ENCODE results near the gene SOX8.

The SOX8 gene

DNA sequence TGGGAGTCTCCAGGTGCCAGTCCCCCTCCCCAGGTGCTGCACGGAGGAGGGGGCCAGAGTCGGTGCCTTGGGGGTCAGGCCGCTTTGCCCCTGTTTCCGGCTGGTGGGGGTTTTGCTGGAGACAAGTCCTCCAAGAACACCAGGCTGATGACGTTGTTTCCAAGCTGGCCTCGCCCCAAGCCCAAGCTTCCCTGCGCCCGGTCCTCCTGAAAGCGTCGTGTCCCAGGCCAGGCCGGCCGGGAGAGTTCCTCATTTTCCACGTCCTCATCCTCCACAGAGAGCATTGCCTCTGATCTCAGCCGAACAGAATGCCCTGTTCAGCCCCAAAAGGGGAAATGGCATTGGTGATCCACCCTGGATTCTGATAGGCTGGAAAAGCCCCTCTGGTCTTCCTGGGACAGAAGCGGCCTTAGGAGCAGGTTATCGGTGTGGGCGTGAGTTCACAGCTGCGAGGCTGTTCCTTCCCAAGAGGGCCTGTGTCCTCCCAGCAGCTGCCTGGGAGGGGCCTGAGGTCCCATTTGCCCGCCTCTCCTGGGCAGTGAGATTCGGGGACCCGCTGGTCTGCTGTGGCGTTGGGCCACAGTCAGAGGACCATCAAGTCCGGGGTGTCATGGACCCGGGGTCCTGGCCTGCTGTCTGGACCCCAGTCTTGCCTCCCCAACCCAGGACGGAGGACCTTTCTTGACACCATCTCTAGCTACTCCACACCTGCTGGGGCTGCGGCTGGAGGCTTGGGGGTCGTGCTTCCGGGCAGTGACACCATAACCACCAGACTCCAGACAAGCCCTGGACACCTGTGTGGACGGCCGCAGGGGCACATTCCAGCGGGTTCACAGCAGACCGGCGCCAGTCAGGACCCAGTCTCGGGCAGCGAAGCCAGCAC is 7.1 kb downstream of the SOX8 start:
- no peak for DNase-seq (ENCODE audit: low read depth)

DNA sequence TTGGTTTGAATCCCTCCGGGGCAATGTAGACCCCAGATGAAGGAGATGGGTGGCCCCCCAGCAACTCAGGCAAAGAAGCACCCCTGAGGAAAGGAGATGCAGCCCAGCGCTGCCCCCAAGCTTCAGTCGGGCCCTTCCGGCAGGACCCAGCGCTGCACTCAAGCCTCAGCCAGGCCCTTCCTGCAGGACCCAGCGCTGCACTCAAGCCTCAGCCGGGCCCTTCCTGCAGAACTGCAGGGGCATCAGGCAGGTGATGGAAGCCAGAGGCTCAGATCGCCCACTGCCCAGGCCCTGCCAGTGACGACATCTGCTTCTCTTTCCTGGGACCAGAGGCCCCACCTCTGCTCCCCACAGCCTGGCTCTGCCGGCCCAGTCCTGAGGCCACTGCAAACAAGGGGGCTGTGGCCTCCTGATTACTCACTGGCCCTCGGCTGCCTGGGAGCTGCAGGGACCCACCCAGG is 7.8 kb downstream of the SOX8 start:
- DNase-seq (ENCODE audit: low read depth) = no peak

DNA sequence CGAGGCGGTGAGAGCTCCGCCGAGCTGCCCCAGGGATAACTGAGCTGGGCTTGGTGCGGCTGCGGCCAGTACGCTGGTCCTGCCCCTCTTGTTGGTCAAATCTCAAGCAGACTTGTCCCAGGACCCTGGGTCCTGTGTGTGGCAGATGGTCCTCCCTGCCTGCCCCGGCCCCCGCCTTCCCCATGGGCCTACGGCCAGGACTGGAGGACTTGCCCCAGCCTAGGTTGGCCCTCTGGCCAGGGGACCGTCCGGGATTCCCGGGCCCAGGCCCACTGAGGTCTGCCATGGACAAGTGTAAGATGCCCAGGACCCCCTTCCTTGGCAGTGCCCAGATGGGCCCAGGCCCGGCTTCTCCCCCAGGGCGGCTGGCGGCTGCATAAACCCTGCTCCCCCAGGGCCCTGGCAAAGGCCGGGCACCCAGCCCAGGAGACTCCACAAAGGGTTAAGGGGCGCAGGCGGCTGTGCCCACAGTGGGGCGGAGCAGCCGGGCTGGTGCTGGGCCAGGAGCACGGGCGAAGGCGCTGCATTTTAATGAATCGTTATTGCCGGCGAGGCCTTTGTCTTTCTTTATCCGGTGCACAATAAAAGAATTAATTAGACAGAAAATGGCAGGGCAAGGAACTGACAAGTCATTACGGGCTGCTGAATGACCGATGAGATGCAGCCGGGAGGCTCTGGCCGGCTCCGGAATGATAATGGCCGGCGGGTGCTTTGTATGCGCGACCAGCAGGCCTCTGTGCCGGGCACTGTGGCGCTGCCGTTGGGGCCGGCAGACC is 9.1 kb downstream of the SOX8 start:
- no peak for DNase-seq (ENCODE audit: low read depth)

DNA sequence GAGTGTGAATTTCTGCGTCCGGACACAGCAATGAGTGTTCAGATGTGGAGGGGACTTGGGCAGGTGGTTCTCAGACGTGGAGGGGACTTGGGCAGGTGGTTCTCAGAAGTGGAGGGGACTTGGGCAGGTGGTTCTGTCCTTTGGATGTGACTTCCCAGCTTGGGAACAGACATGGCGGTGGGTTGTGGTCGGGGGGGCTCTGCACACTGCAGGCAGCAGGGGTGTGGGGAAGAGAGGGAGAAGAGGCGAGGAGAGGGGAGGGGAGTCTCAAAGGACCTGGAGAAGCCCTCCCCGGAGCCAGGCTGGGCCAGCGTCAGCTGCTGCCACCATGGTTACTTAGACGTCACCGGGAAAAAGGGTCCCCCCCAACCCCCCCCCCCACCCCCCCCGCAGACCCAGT is 9.8 kb downstream of the SOX8 start:
- no peak for DNase-seq (ENCODE audit: low read depth)

DNA sequence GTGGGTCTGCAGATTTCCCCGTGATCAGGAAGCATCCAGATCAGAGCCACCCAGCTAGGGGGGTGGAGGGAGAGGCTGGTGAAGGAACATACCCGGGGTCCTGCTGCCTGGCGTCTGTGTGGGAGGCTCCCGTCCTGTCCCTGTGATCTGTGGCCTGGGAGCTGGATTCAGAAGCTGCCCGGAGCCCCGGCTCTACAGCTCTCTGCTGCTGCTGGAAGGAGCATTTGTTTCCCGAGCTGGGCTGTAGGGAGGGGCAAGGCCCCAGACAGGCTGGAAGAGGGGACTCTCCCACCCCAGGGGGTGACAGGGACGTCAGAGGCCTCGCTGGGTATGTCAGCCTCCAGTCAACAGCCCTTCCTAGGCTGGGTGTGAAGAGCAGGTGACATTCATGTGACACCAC is 10.2 kb downstream of the SOX8 start:
- no peak for DNase-seq (ENCODE audit: low read depth)

DNA sequence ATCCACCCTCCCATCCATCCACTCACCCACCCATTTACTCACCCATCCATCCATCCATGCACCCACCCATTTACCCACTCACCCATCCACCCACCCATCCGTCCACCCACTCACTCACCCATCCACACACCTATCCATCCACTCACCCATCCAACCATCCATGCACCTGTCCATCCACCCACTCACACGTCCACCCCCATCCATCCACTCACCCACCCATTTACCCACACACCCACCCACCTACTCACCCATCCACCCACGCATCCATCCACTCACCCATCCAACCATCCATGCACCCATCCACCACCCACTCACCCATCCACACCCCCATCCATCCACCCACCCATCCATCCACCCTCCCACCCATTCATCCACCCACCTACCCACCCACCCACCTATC is 12.2 kb downstream of the SOX8 start:
- no peak for DNase-seq (ENCODE audit: low read depth)

DNA sequence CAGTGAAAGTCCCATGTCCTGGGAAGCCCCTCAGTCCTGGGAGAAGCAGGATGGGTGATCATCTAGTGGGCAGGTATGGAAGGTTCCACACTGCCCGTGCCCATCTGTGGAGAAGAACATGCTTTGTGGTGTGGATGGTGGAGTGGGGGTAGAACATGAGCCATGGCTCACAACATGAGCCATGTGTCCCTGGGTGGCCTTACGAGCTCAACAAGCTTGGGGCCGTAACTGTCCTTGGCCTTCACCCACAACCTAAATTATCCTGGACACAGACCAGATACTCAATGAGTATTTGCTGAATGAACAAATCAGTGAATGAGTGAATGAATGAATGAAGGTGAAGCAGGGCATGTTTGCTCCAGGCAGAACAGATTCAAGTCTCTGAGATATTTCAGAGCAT is 13.5 kb downstream of the SOX8 start:
- no peak for DNase-seq (ENCODE audit: low read depth)

DNA sequence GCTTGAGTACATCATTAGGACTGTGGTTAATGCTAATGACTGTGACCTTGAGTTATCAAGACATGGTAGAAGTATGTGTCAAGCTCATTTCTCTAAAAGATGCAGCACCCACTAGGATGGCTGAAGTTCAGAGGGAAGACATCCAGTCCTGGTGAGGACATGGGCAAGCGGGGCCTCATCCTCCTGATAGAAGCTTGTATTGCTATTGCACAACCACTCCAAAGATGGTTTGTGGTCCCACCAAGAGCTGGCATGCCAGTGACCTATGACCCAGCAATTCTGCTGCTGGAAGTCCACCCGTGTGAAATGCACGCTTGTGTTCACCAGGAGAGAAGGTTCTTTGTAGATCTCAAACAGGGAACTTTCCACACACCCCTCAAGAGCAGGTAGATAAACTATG is 14.2 kb downstream of the SOX8 start:
- no peak for DNase-seq (ENCODE audit: low read depth)

DNA sequence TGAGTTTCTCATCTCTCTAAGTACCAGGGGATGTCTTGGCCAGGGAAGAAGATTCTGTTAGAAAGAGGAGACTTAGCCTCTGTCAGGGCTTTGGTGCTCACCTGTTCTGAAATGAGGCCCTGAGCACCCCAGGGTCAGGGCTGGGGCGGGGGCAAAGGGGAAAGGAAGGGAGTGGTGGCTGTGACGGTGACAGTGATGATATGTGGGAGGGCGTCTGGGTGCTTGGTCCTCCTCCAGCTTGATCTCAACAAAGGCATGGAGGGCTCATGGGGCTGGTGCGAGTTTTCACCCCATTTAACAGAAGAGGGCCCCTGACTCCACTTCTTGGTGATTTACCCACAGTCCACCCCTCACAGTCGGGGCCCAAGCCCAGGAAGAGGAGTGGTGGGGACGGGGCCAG is 15.1 kb downstream of the SOX8 start:
- no peak for DNase-seq (ENCODE audit: low read depth)

DNA sequence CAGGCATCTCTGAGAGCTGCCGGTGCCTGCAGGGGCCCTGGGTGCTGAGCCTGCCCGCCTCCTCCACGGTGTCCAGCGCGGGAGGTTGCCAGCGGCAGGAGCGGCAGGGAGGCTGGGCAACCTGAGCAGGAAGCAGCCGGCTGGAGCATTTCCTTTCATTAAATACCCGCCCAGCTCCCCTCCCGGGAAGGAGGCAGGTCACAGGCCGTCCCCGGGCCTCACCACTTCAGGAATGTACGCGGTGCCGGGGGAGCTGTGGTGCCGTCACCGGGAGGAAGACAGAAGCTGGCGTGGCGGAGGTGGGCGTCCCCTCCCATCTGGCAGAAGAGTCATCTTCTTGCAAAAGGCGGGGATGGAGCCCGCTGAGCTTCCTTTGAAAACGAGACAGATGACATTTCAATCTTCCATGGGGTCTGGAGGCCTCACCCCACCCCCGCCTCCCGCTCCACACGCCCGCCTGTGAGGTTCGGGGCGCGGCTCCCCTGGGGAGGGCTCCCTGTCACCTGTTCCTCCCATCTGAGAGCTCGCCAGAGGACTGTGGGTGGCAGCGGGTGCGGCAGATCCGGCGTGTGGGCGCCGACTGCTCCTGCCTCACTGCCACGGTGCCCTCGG is 16.0 kb downstream of the SOX8 start:
- peak; percentile 54 for DNase-seq (ENCODE audit: low read depth)

DNA sequence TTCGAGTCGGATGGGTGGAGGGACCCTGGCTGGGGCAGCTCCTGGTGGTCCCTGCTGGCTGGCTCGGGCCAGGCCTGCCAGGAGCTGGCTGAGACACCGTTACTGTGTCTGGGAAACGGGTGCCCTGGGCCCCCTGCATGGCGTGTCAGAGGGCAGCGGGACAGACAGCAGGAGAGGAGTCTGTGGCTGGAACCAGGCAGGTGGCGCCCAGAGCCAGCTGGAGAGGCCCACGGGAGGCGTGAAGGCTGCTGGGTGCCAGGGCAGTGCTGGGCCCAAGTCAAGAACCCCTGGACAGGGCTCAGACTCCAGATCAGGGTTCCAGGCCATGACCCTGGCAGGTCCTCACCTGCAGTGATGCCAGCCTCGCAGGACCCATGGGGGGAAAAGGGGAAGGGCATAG is 16.6 kb downstream of the SOX8 start:
- DNase-seq (ENCODE audit: low read depth) = no peak

DNA sequence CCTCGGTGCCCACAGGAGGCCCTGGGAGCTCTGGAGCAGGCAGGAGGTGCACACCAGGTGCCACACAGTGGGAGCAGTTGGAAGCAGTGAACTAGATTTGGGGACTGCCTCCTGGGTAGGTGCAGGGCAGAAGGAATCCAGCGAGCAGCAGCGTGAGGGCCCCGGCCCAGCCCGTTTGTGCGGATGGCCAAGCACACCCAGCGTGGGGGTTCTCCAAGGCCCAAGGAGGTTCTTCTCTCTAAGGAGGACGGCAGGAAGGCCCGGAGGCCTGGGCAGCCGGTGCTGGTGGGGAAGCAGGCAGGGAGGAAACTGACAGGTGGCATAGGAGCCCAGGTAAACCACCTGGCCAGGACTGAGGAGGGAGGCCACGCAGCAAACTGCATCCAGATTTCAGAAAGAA is 17.0 kb downstream of the SOX8 start:
- no peak for DNase-seq (ENCODE audit: low read depth)

DNA sequence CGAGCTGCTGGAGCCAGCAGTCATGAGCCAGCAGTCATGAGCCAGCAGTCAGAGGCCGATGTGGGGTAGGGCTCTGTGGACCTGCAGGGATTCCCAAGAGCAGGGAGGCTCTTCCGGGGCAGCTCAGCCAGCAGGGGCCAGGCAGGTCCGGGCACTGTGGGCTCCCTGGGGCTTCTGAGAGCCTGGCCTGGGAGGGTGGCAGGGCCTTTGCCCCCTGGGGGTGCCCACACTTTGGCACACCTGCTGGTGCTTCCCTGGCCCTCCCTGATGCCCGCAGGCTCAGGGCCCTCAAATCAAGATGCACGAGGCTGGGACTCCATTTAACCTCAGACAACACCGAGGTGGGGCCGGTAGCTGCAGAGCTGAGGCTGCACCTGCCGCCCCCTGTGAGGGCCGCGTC is 18.1 kb downstream of the SOX8 start:
- no peak for DNase-seq (ENCODE audit: low read depth)

DNA sequence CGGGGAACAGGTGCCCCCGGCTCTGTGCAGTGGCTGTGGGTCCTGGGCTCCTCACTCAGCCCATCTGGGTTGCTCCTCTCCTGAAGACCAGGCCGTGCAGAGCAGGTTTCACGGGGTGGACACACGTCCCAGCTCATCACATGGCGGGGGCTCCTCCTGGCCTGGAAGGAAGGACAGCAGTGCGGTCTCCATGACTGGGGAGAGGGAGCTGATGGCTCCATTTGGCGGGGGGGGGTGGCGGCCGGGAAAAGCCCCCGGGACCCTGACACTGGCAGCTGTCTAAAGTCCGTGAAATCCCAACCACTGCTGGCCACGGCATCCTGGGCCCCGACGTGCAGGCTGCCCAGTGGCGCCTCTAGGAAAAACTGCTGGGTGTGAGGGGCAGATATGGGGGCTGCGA is 19.0 kb downstream of the SOX8 start:
- no peak for DNase-seq (ENCODE audit: low read depth)

DNA sequence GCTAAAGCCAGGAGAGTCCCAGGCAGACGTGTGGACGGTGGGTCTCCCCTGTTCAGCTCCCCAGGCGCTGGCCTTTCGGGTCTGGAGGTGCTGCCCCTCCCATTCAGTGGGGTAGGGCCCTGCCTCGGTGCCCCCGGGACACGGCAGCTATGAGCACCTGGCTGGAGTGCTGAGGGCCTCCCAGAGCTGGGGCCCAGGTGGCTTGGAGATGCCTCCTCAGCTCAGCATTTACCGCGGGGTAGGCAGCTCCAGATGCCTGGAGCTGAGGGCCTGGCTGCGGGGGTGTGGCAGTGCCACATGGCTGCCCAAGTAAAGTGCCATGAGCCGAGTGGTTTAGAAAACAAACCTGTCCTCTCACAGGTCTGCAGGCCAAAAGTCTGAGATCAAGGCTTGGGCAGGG is 19.5 kb downstream of the SOX8 start:
- no peak for DNase-seq (ENCODE audit: low read depth)

DNA sequence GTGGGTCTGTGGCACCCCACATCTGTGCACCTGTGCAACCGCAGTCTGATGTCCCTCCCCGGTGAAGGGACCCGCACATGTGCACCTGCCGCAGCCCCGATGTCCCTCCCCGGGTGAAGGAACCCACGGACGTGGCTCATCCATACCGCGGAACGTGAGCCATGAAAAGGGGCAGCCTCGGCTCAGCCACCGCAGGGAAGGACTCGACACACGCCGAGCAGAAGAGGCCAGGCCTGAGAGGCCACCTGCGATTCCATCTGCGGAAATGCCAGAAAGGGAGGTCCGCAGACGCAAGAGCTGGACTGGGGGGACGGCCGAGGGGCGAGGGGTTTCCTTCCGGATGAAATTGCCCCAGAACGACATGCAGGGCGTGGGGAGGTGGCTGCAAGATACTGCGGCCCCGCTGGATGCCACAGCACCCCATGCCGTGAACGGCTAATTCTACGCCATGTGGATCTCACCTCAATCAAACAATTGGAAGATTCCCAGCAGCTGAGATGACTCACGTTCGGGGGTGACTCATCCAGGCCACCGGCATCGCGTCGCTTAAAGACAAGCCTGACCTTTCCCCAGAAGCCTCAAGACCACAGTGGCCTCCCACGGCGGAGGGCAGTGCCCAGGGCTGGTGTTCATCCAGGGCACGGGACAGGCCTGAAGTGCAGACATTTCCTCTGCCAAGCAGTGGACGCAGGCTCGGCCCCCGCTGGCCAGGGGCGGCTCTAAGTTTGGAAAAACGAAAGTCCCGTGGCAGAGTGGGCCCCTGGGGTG is 21.0 kb downstream of the SOX8 start:
- DNase-seq (ENCODE audit: low read depth) = peak; percentile 81

DNA sequence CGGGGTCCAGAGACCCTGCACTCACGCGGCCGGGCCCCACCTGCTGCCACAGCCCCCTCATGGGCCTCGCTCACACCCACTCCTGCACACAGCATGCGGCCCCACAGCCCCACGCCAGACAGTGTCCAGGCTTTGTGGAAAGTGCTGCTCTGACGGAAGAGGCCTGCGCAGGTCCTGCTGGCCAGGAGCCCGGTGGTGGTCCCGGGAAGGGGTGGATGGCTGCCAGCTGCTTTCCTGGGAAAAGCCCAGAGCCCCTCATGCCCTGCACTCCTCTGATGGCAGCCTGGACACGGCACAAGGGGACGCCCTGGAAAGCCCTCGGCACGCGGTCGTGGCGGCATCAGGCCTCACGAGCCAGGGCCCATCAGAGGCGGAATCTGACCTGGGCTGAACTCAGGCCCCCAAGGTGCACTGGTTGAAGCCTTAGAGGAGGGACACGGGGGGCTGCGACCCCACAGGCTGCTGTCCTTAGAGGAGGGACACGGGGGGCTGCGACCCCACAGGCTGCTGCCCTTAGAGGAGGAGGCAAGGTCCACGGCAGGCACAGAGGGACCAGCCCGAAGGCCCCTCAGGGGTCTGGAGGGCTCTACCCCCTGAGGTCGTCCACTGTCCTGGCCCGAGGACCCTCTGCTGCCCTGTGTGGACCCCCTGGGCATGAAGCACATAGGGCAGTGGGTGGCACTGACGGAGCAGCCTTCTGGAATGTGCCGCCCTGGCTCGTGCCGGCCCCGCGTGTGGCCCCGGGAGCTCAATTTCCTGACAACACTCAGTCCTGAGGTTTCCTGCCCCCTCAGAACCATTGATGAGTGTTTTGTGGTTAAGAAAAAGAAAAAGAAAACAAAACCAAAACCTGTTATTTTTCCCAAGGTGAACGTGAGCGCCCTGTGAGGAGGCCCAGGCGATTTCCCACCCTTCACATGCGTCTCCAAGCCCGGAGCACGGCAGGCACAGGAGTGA is 22.1 kb downstream of the SOX8 start:
- DNase-seq (ENCODE audit: low read depth) = peak; percentile 47

DNA sequence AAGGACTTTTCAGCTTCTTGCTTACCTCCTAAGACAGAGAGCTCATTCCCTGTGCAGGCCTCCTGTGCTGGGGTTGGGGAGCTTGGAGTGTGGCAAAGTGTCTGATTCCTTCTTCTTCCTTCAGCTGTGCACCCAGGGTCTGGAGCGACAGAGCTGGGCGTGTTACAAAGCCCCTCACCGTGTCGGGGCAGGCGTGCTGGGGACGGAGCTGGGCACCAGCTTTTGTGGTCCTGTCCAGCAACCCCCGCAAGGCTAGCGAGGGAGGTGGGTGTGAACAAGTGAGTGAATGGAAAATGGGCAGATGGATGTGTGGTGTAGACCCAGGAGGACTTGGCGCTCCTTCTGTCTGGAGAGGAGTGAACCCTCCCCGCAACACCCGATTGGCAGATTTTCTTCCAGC is 23.7 kb downstream of the SOX8 start:
- DNase-seq (ENCODE audit: low read depth) = no peak

DNA sequence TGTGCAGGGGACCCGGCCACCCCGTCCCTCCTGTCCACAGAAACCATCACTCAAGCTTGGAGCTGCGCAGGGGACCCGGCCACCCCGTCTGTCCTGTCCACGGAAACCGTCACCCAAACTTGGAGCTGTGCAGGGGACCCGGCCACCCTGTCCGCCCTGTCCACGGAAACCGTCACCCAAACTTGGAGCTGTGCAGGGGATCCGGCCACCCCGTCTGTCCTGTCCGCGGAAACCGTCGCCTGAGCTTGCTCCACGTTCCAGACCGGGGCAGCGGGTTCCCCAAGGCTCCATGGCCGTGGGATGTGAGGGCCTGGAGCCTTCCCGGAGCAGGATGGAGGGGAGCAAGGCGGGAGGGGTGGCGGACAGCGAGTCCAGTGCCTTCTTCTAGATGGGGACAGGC is 25.2 kb downstream of the SOX8 start:
- DNase-seq (ENCODE audit: low read depth) = no peak

DNA sequence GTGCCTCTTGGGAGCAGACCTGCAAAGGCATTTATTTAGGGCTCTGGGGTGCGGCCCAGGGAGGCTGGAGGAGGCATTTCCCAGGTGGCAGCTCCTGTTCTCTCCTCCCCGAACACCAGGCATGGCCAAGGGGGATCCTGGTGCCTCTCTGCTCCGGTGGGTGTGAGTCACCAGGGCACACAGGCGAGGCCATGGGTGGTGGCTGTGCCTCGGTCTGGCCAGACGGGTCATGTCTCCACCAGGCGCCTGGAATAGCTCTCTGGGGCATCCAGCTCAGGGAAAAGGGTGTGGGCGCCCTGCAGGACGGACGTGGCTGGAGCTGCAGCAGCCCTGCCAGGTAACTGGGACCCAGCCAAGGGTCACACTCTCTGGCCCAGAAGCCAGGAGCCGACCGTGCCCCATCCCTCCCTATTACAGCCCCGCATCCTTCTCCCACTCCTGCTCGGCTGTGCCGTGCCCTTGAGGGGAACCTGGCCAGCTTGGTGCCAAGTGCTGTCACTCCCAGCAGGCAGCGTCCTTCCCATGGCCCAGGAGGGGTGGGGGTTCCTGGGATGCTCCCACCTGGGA is 25.8 kb downstream of the SOX8 start:
- no peak for DNase-seq (ENCODE audit: low read depth)

DNA sequence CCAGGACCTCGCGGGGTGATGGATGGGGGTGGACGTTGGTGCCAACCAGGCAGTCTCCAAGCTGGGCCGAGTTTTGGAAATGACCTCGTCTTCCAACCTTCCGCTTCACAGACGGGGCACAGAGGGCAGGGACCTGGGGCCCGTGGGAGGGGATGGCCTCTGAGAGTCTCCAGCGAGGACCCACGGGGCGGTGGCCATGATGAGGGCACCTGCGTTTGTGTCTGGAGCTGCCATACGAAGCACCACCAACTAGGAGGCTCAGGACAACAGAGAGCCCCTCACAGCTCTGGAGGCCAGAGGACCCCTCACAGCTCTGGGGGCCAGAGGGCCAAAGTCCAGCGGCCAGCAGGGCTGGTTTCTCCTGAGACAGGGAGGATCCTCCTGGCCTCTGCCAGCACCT is 26.5 kb downstream of the SOX8 start:
- DNase-seq (ENCODE audit: low read depth) = no peak
